ENCODE results near the gene TPRA1. TPM values are rescaled to one million over a fixed set of nuclear protein-coding genes. Genes with fewer than 3 reads are reported as not detected.
A peak's percentile ranks its signal among the peaks of the same experiment; 100 is the strongest.

TPRA1 gene
- total and polyA plus RNA-seq, 2 donors (not counting 1 experiment from before 2014, with no cell fraction given), result 17.5 to 47.4 TPM

GRCh38 chr3:127613406-127613805 is 22.9 kb upstream of the TPRA1 start:
- Histone ChIP-seq H3K9ac (ENCODE audit: insufficient read depth, low read length) (no peak overlapping the region), H3K4me1 (ENCODE audit: control insufficient read depth, extremely low read depth, insufficient read depth, low read length) (peaks cover 2% of the 10 kb centered on the region), H4K20me1 (ENCODE audit: control insufficient read depth, extremely low read depth, insufficient read depth, low read length) (no peaks in the 10 kb centered on the region), H3K4me2 (ENCODE audit: extremely low read depth, insufficient read depth, low read length) (no peak overlapping the region), H3K9me3 (ENCODE audit: control insufficient read depth, insufficient read depth, low read depth, low read length) (no peaks in the 10 kb centered on the region), H3K27me3 (ENCODE audit: control insufficient read depth, insufficient read depth, low read length) (no peaks in the 10 kb centered on the region), H2AFZ (ENCODE audit: low read length) (no peak overlapping the region), H3K27ac (ENCODE audit: insufficient read depth, low read length) (no peak overlapping the region), H3K36me3 (ENCODE audit: control insufficient read depth, insufficient read depth, low read length) (peaks cover 10% of the 10 kb centered on the region), H3K4me3 (replicated peaks in 1 of 4; ENCODE audit: control extremely low read depth in 1 of 4, insufficient read depth in 1 of 4, low read depth in 3 of 4, low read length in 4 of 4) (no peak overlapping the region), H3K79me2 (ENCODE audit: control insufficient read depth, insufficient read depth, low read length) (no peaks in the 10 kb centered on the region)
- TF ChIP-seq EZH2 (IDR thresholded peaks at IDR 0.05; ENCODE audit: low read length, missing control alignments), result no peak
- TF ChIP-seq CTCF (conservative IDR thresholded peaks at IDR 0.05 in 1 of 2, IDR thresholded peaks at IDR 0.05 in 1 of 2; ENCODE audit: low read depth in 1 of 2, low read length in 2 of 2), result no peak
- peak in 1 of 2 donors; percentile 39 for DNase-seq (ENCODE audit: low read depth in 2 of 2)

GRCh38 chr3:127612966-127613365 is 22.4 kb upstream of the TPRA1 start:
- no peak overlapping the region for H3K9ac ChIP-seq (ENCODE audit: insufficient read depth, low read length)
- H2AFZ ChIP-seq (ENCODE audit: low read length), result no peak overlapping the region
- H3K27ac ChIP-seq (ENCODE audit: insufficient read depth, low read length), result no peak overlapping the region
- no peaks in the 10 kb centered on the region for H3K79me2 ChIP-seq (ENCODE audit: control insufficient read depth, insufficient read depth, low read length)
- H3K36me3 ChIP-seq (ENCODE audit: control insufficient read depth, insufficient read depth, low read length), result peaks cover 10% of the 10 kb centered on the region
- H3K9me3 ChIP-seq (ENCODE audit: control insufficient read depth, insufficient read depth, low read depth, low read length), result no peaks in the 10 kb centered on the region
- peaks cover 2% of the 10 kb centered on the region for H3K4me1 ChIP-seq (ENCODE audit: control insufficient read depth, extremely low read depth, insufficient read depth, low read length)
- H3K4me2 ChIP-seq (ENCODE audit: extremely low read depth, insufficient read depth, low read length), result no peak overlapping the region
- no peak for TF ChIP-seq EZH2 (IDR thresholded peaks at IDR 0.05; ENCODE audit: low read length, missing control alignments)
- TF ChIP-seq CTCF (conservative IDR thresholded peaks at IDR 0.05 in 1 of 2, IDR thresholded peaks at IDR 0.05 in 1 of 2; ENCODE audit: low read depth in 1 of 2, low read length in 2 of 2), result no peak
- no peaks in the 10 kb centered on the region for H3K27me3 ChIP-seq (ENCODE audit: control insufficient read depth, insufficient read depth, low read length)
- no peak overlapping the region for H3K4me3 ChIP-seq (replicated peaks in 1 of 4; ENCODE audit: control extremely low read depth in 1 of 4, insufficient read depth in 1 of 4, low read depth in 3 of 4, low read length in 4 of 4)
- no peaks in the 10 kb centered on the region for H4K20me1 ChIP-seq (ENCODE audit: control insufficient read depth, extremely low read depth, insufficient read depth, low read length)
- peak in 1 of 2 donors; percentile 73 for DNase-seq (ENCODE audit: low read depth in 2 of 2)

GRCh38 chr3:127611251-127611650 is 20.7 kb upstream of the TPRA1 start:
- no peaks in the 10 kb centered on the region for H4K20me1 ChIP-seq (ENCODE audit: control insufficient read depth, extremely low read depth, insufficient read depth, low read length)
- TF ChIP-seq EZH2 (IDR thresholded peaks at IDR 0.05; ENCODE audit: low read length, missing control alignments) (no peak), CTCF (conservative IDR thresholded peaks at IDR 0.05 in 1 of 2, IDR thresholded peaks at IDR 0.05 in 1 of 2; ENCODE audit: low read depth in 1 of 2, low read length in 2 of 2) (no peak)
- H3K36me3 ChIP-seq (ENCODE audit: control insufficient read depth, insufficient read depth, low read length), result peaks cover 9% of the 10 kb centered on the region

More at GRCh38 chr3:127611251-127611650, 20.7 kb upstream of the TPRA1 start:
- no peaks in the 10 kb centered on the region for H3K9me3 ChIP-seq (ENCODE audit: control insufficient read depth, insufficient read depth, low read depth, low read length)
- no peaks in the 10 kb centered on the region for H3K79me2 ChIP-seq (ENCODE audit: control insufficient read depth, insufficient read depth, low read length)
- no peaks in the 10 kb centered on the region for H3K27me3 ChIP-seq (ENCODE audit: control insufficient read depth, insufficient read depth, low read length)
- no peak overlapping the region for H3K9ac ChIP-seq (ENCODE audit: insufficient read depth, low read length)
- no peak overlapping the region for H3K4me2 ChIP-seq (ENCODE audit: extremely low read depth, insufficient read depth, low read length)
- no peak overlapping the region for H3K4me3 ChIP-seq (replicated peaks in 1 of 4; ENCODE audit: control extremely low read depth in 1 of 4, insufficient read depth in 1 of 4, low read depth in 3 of 4, low read length in 4 of 4)
- peaks cover 2% of the 10 kb centered on the region for H3K4me1 ChIP-seq (ENCODE audit: control insufficient read depth, extremely low read depth, insufficient read depth, low read length)
- no peak overlapping the region for H2AFZ ChIP-seq (ENCODE audit: low read length)
- H3K27ac ChIP-seq (ENCODE audit: insufficient read depth, low read length), result no peak overlapping the region
- no peak for DNase-seq (ENCODE audit: low read depth in 2 of 2)
